TTC549 (cell line): Measurements from ENCODE around the gene GOLGA3.

Experiments used
- FAIRE-seq: peaks from 2 replicates; lab custom pipeline; 2012; peaks lifted over from hg19 to GRCh38; lab: Jason Lieb, UNC

Gene GOLGA3

GRCh38 chr12:132719954-132720324 is 108.7 kb downstream of the GOLGA3 start:
- FAIRE-seq, result no peak

- no peak for FAIRE-seq
These were observed 109.3 kb downstream of the GOLGA3 start for GRCh38 chr12:132719141-132719953.
